HK-2 (cell line): ENCODE data around the gene ANGPTL4.

Experiments
- DNase-seq: peaks from one replicate; pipeline ENCODE4 v3.0.0-alpha.2; 2018; ENCODE audit not compliant: unreplicated experiment

Gene ANGPTL4

DNA sequence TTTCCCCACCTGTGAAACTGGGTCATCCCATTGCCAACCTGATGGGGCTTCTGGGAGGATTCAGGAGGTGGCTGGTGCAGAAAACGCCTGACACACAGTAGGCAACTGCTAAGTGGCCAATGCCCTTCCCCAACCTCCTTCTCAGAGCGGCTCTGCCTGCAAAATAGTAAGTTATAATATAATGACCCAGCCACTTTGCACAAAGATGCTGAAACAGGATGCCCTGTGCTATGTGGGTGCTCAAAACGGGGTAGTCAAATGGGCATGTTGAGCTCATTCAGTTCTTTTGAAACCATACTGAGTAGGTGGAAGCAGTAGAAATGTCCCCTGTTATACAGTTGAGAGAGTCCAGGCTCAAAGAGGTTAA, 49.7 kb downstream of the ANGPTL4 start:
- DNase-seq, result no peak

DNA sequence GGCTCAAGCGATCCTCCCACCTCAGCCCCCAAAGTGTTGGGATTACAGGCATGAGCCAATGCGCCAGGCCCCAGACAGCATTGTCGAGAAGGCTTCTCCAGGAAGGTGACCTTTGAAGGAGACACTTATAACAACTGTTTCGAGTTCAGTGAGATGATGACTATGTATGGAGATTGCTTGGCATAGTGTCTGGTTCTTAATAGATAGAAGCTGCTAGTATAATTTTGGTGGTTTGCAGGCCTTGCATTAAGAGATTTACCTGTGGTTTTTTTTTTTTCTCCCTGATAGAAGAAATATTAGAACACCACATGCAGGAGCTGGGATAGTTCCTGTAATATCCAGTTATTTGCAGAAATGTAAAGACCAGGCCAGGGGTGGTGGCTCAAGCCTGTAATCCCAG, 52.8 kb downstream of the ANGPTL4 start:
- DNase-seq, result no peak

DNA sequence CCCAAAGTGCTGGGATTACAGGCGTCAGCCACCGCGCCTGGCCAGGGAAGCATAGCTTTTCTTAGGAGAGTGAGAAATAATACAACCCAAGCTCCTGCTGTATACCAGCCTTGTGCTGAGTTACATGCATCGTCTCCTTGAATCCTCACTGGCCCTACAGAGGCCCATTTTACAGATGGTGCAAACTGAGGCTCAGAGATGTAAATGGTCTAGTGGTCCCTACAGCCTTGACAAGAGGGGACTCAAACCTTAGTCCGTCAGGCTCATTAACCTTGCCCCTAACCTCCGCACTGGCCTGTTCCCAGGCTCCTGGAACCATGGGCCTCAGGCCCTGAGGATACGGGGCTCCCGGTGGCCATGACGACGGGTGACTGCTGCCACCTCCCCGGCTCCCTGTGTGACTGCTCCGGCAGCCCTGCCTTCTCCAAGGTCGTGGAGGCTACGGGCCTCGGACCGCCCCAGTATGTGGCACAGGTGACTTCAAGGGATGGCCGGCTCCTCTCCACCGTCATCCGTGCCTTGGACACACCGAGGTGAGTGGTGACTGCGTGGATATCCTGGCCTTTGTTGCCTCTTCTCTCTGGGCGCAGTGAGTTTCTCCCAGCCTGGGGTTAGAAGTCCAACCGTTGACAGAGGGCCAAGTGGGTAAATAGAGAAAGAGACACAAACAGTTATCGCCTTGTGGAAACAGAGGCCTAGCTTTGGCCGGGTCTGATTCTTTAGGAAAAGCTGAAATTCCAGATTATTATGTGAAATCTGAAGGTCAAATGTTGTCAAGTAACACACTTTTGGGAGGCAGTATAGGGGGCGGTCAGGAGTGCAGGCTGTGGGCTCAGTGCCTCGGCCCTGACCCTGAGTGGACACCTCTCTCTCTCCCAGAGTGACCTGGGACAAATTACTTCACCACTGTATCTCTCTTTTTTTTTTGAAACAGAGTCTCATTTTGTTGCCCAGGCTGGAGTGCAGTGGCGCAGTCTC, 57.8 kb downstream of the ANGPTL4 start:
- no peak for DNase-seq

DNA sequence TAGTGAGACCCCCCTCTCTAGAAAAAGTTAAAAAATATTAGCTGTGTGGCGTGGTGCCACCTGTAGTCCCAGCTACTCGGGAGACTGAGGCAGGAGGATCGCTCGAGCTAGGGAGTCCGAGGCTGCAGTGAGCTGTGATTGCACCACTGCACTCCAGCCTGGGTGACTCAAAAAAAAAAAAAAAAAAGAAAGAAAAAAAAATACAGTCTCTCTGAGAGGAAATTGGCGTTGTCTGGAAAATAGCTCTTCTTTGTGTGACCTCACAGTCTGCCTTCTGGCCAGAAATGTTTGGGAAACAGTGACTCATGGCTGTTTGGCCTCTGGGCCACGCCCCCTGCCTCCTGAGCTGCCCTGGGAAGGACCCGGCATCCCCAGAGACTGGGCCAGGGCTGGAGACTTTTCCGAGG, 59.9 kb downstream of the ANGPTL4 start:
- peak; percentile 84 for DNase-seq
